T-cell (primary cell): ENCODE measurements around the gene BTN3A1. TPM values are rescaled to one million over a fixed set of nuclear protein-coding genes. Genes with fewer than 3 reads are reported as not detected.
"Not testable (repeated sequence)": the region's sequence is repeated elsewhere in the genome, so short reads cannot be mapped to it uniquely, and the experiment has no call there.

Source experiments
- ATAC-seq, 4 experiments: fragments of 200-7000 bp in 3 of 4; fragments of 150-1000 bp in 1 of 4; cut with Tn5 transposase; replicated peaks in 1 of 4; 1 replicate in 3 of 4; 2 replicates in 1 of 4; pipeline ENCODE4 v1.10.0; 2021; ENCODE audit warnings: moderate library complexity in 3 of 4, mild to moderate bottlenecking in 2 of 4, moderate number of reproducible peaks in 1 of 4
- CTCF ChIA-PET, 2 donors: fragments of 300-600 bp; sonication (Branson Sonifier 250); formaldehyde crosslinking; loops; one replicate each; lab custom pipeline; 2022; ENCODE audit warnings: antibody characterized with exemption in 2 of 2; lab: Charles Lee
- POLR2A ChIA-PET, 2 donors: fragments of 300-600 bp; sonication (Branson Sonifier 250); formaldehyde crosslinking; loops; one replicate each; lab custom pipeline; 2022; ENCODE audit warnings: antibody characterized with exemption in 2 of 2; lab: Charles Lee
- DNase-seq, 35 experiments: peaks; one replicate each; pipeline versions ENCODE4 v3.0.0 to v3.0.0-alpha.2; 2013 to 2023
- H3K27ac ChIP-seq: one replicate; pipeline ENCODE4 v1.5.1; 2013; ENCODE audit warnings: low read length
- H3K27me3 ChIP-seq, 2 experiments: replicated peaks in 1 of 2; 1 replicate in 1 of 2; 2 replicates in 1 of 2; pipeline versions ENCODE4 v1.6.1 to v1.7.0; 2013; ENCODE audit warnings: low read length in 1 of 2, mixed read lengths in 1 of 2; ENCODE audit not compliant: control insufficient read depth in 2 of 2, insufficient read depth in 2 of 2; ENCODE audit errors: extremely low read depth in 1 of 2
- H3K36me3 ChIP-seq, 2 donors: 1 replicate in 1 of 2; 2 replicates in 1 of 2; pipeline versions ENCODE4 v1.6.1 to v1.7.0; 2013; ENCODE audit warnings: low read length in 1 of 2; ENCODE audit not compliant: control insufficient read depth in 2 of 2, insufficient read depth in 1 of 2; ENCODE audit errors: extremely low read depth in 1 of 2
- H3K4me1 ChIP-seq, 2 experiments: 1 replicate in 1 of 2; 2 replicates in 1 of 2; pipeline versions ENCODE4 v1.6.1 to v1.7.0; 2013; ENCODE audit warnings: low read length in 2 of 2, mixed read lengths in 1 of 2; ENCODE audit not compliant: insufficient read depth in 2 of 2, control insufficient read depth in 1 of 2; ENCODE audit errors: extremely low read depth in 1 of 2
- H3K4me3 ChIP-seq, 2 donors: 1 replicate in 1 of 2; 2 replicates in 1 of 2; pipeline versions ENCODE4 v1.5.1 to v1.7.0; 2013; ENCODE audit warnings: mild to moderate bottlenecking in 2 of 2, low read length in 1 of 2, moderate library complexity in 1 of 2; ENCODE audit not compliant: control insufficient read depth in 1 of 2; ENCODE audit errors: extremely low read depth in 1 of 2
- H3K9me3 ChIP-seq: 2 replicates; pipeline ENCODE4 v1.7.0; 2013
- H3K27ac Mint-ChIP-seq, 2 donors: one replicate each; pipeline ENCODE4 v1.8.0; 2020 to 2021; ENCODE audit warnings: mild to moderate bottlenecking in 2 of 2, mixed read lengths in 2 of 2
- H3K27me3 Mint-ChIP-seq, 2 donors: one replicate each; pipeline ENCODE4 v1.8.0; 2021 to 2022; ENCODE audit warnings: mixed read lengths in 2 of 2
- H3K36me3 Mint-ChIP-seq: one replicate; pipeline ENCODE4 v1.8.0; 2021; ENCODE audit warnings: mixed read lengths
- H3K4me1 Mint-ChIP-seq, 3 donors: one replicate each; pipeline ENCODE4 v1.8.0; 2020 to 2022; ENCODE audit warnings: mixed read lengths in 3 of 3, mild to moderate bottlenecking in 1 of 3
- H3K4me3 Mint-ChIP-seq, 3 donors: one replicate each; pipeline ENCODE4 v1.8.0; 2020 to 2022; ENCODE audit warnings: mild to moderate bottlenecking in 3 of 3, mixed read lengths in 3 of 3, moderate library complexity in 3 of 3
- H3K9me3 Mint-ChIP-seq, 3 donors: one replicate each; pipeline ENCODE4 v1.8.0; 2020 to 2022; ENCODE audit warnings: mixed read lengths in 3 of 3
- WGBS: methylation state at CpG from one replicate; pipeline ENCODE4 v1.1.5; 2013; ENCODE audit warnings: missing lambda C conversion rate; ENCODE audit not compliant: insufficient coverage; 5-methylcytosine and 5-hydroxymethylcytosine counted together
- total RNA-seq, 35 experiments: library from RNA in 6 of 35; stranded (reverse) in 6 of 35; fragments of 120-200 nt in 1 of 35; gene quantifications; one replicate each; pipeline versions ENCODE4 v1.2.1 to v1.2.4 and lab custom pipeline; 2013 to 2026

The BTN3A1 gene
- total RNA-seq, 5 donors from 2014 or later (not counting 1 experiment from before 2014, with no cell fraction given): 205 to 270 (median 210) TPM

- Mint-ChIP-seq H3K9me3 (no peaks in the 10 kb centered on the region), H3K27ac (no peak overlapping the region), H3K36me3 (peaks cover 12% of the 10 kb centered on the region), H3K27me3 (no peaks in the 10 kb centered on the region), H3K4me1 (peaks cover 36 to 54% (median 44%) of the 10 kb centered on the region in 3 donors), H3K4me3 (no peak overlapping the region)
- ATAC-seq: peak; percentile 30 to 34 (median 31)
- no peaks in the 10 kb centered on the region for H3K27me3 ChIP-seq
- peak in 6 of 35 experiments; percentile 2 to 65 (median 22) for DNase-seq
- H3K36me3 ChIP-seq: peaks cover 0 to 4% of the 10 kb centered on the region in 2 donors
- WGBS: no CpG with 5 or more reads among the region's 6 CpGs
- H3K4me1 ChIP-seq: peaks cover 30 to 47% of the 10 kb centered on the region in 2 experiments
- peak overlapping the region; percentile 64 to 76 for H3K4me3 ChIP-seq
- peak overlapping the region; percentile 94 for H3K27ac ChIP-seq
- CTCF ChIA-PET: interaction anchor here in 1 of 2 donors (0.6 kb wide), 1 partner anchor 190 kb away, joined by 3 read pairs; no protein-coding TSS in a partner anchor
- POLR2A ChIA-PET: interaction anchor here in 1 of 2 donors (0.6 to 1.6 kb wide), 3 partner anchors 110 to 206 kb away, joined by 3 to 5 read pairs (median 4); a partner anchor contains a TSS
- no peaks in the 10 kb centered on the region for H3K9me3 ChIP-seq
Observed at GRCh38 chr6:26363882-26364701, 38.0 kb upstream of the BTN3A1 start.

- DNase-seq: no peak
- H3K27ac ChIP-seq: peak overlapping the region; percentile 94
- Mint-ChIP-seq H3K36me3 (peaks cover 25% of the 10 kb centered on the region), H3K9me3 (no peaks in the 10 kb centered on the region), H3K27ac (no peak overlapping the region), H3K4me3 (no peak overlapping the region), H3K4me1 (peaks cover 45 to 65% (median 57%) of the 10 kb centered on the region in 3 donors), H3K27me3 (no peaks in the 10 kb centered on the region)
- peak overlapping the region; percentile 76 to 96 for H3K4me3 ChIP-seq
- ChIA-PET POLR2A (no interaction called here), CTCF (interaction anchor here in 1 of 2 donors (1.0 kb wide), 1 partner anchor 177 kb away, joined by 4 read pairs; a partner anchor contains a TSS)
- no peaks in the 10 kb centered on the region for H3K9me3 ChIP-seq
- no CpG with 5 or more reads among the region's 1 CpG for WGBS
- no peak for ATAC-seq
- no peaks in the 10 kb centered on the region for H3K27me3 ChIP-seq
- H3K4me1 ChIP-seq: peaks cover 41 to 57% of the 10 kb centered on the region in 2 experiments
- H3K36me3 ChIP-seq: peaks cover 0 to 19% of the 10 kb centered on the region in 2 donors
Observed at GRCh38 chr6:26365633-26365995, 36.5 kb upstream of the BTN3A1 start.

- no peaks in the 10 kb centered on the region for H3K9me3 Mint-ChIP-seq
- H3K9me3 ChIP-seq: no peaks in the 10 kb centered on the region
- no peak overlapping the region for H3K4me3 Mint-ChIP-seq
- peaks cover 29% of the 10 kb centered on the region for H3K36me3 Mint-ChIP-seq
- DNase-seq (peak in 1 of 35 experiments; percentile 32), ATAC-seq (no peak)
- peak overlapping the region; percentile 66 to 76 for H3K4me3 ChIP-seq
- H3K27ac Mint-ChIP-seq: peak overlapping the region; percentile 71 to 78
- WGBS: no CpG with 5 or more reads among the region's 1 CpG
- CTCF ChIA-PET: interaction anchor here in 1 of 2 donors (1.0 to 1.5 kb wide), 2 partner anchors 25 to 178 kb away, joined by 4 to 5 read pairs; a partner anchor contains a TSS
- H3K27me3 Mint-ChIP-seq: no peaks in the 10 kb centered on the region
- POLR2A ChIA-PET: interaction anchor here in 1 of 2 donors (0.5 kb wide), 1 partner anchor 360 kb away, joined by 3 read pairs; no protein-coding TSS in a partner anchor
- H3K4me1 ChIP-seq: peaks cover 38 to 53% of the 10 kb centered on the region in 2 experiments
- peaks cover 0 to 28% of the 10 kb centered on the region in 2 donors for H3K36me3 ChIP-seq
- peak overlapping the region; percentile 21 for H3K27ac ChIP-seq
- no peaks in the 10 kb centered on the region for H3K27me3 ChIP-seq
- peaks cover 39 to 64% (median 55%) of the 10 kb centered on the region in 3 donors for H3K4me1 Mint-ChIP-seq
Observed at GRCh38 chr6:26366504-26366903, 35.6 kb upstream of the BTN3A1 start.

GRCh38 chr6:26367114-26367513 is 35.0 kb upstream of the BTN3A1 start:
- WGBS: no CpG with 5 or more reads among the region's 3 CpGs
- Histone ChIP-seq H3K36me3 (peaks cover 0 to 34% of the 10 kb centered on the region in 2 donors), H3K27ac (peak overlapping the region; percentile 30), H3K4me1 (peaks cover 38 to 50% of the 10 kb centered on the region in 2 experiments), H3K9me3 (no peaks in the 10 kb centered on the region), H3K27me3 (no peaks in the 10 kb centered on the region), H3K4me3 (peak overlapping the region; percentile 66 to 76)
- Mint-ChIP-seq H3K4me3 (no peak overlapping the region), H3K27me3 (no peaks in the 10 kb centered on the region), H3K27ac (peak overlapping the region; percentile 79 to 84), H3K9me3 (no peaks in the 10 kb centered on the region), H3K4me1 (peaks cover 38 to 63% (median 54%) of the 10 kb centered on the region in 3 donors), H3K36me3 (peaks cover 33% of the 10 kb centered on the region)
- DNase-seq (peak in 1 of 35 experiments; percentile 43), ATAC-seq (no peak)
- ChIA-PET POLR2A (no interaction called here), CTCF (interaction anchor here in 1 of 2 donors (1.5 kb wide), 1 partner anchor 26 kb away, joined by 5 read pairs; no protein-coding TSS in a partner anchor)

- CTCF ChIA-PET, DNase-seq, H3K9me3 ChIP-seq, H3K9me3 Mint-ChIP-seq, H3K27me3 ChIP-seq, H3K27ac ChIP-seq, H3K4me3 Mint-ChIP-seq, H3K27me3 Mint-ChIP-seq, H3K4me3 ChIP-seq, POLR2A ChIA-PET, ATAC-seq: not testable (repeated sequence)
- no CpG with 5 or more reads among the region's 4 CpGs for WGBS
- Mint-ChIP-seq H3K4me1 (peaks cover 62 to 75% (median 68%) of the 10 kb centered on the region in 3 donors), H3K36me3 (peaks cover 72% of the 10 kb centered on the region), H3K27ac (peak overlapping the region; percentile 62 to 74)
- H3K4me1 ChIP-seq: peaks cover 18 to 47% of the 10 kb centered on the region in 2 experiments
- H3K36me3 ChIP-seq: peaks cover 17 to 78% of the 10 kb centered on the region in 2 donors
Observed at GRCh38 chr6:26371813-26372212, 30.3 kb upstream of the BTN3A1 start.
